Tibial artery (tissue), 4 donors: Measurements from ENCODE around the gene ZBTB20.
A peak's percentile ranks its signal among the peaks of the same experiment; 100 is the strongest.

Source experiments
- DNase-seq, 2 donors: peaks; one replicate each; pipeline ENCODE4 v3.0.0-alpha.2; 2019
- H3K27ac ChIP-seq, 2 donors: fragments of 200-600 bp; sonication (generic) in 1 of 2; 1 replicate in 1 of 2; 2 replicates in 1 of 2; pipeline ENCODE4 v1.5.1; 2018 to 2019; ENCODE audit warnings: mild to moderate bottlenecking in 1 of 2
- H3K27me3 ChIP-seq, 2 donors: fragments of 200-600 bp; sonication (generic) in 1 of 2; one replicate each; pipeline versions ENCODE4 v1.5.1 to v1.6.0; 2016 to 2019
- H3K36me3 ChIP-seq, 3 donors: fragments of 200-600 bp; sonication (generic) in 2 of 3; one replicate each; pipeline ENCODE4 v1.5.1; 2016 to 2019; ENCODE audit warnings: mild to moderate bottlenecking in 2 of 3
- H3K4me1 ChIP-seq, 4 donors: fragments of 200-600 bp; sonication (generic) in 2 of 4; 1 replicate in 3 of 4; 2 replicates in 1 of 4; pipeline ENCODE4 v1.5.1; 2016 to 2019
- H3K4me3 ChIP-seq, 2 donors: fragments of 200-600 bp; sonication (generic) in 1 of 2; 1 replicate in 1 of 2; 2 replicates in 1 of 2; pipeline ENCODE4 v1.5.1; 2018 to 2019; ENCODE audit warnings: mild to moderate bottlenecking in 2 of 2
- H3K9me3 ChIP-seq, 3 donors: fragments of 200-600 bp; sonication (generic) in 1 of 3; one replicate each; pipeline ENCODE4 v1.5.1; 2016 to 2019
- intact Hi-C: fragments of 100-400 bp; cut with DNase I; formaldehyde crosslinking; loops from one replicate; pipeline ENCODE4 v1.15.0; 2023; ENCODE audit warnings: low total_unique reads
- TF ChIP-seq, protein P1 (sequence below), 2 experiments: fragments of 200-600 bp in 1 of 2; fragments of 450-650 bp in 1 of 2; IDR thresholded peaks; one replicate each; pipeline ENCODE4 v1.5.1; 2017 to 2019; ENCODE audit warnings: antibody characterized with exemption in 2 of 2, mild to moderate bottlenecking in 1 of 2, moderate library complexity in 1 of 2

Gene ZBTB20

DNA sequence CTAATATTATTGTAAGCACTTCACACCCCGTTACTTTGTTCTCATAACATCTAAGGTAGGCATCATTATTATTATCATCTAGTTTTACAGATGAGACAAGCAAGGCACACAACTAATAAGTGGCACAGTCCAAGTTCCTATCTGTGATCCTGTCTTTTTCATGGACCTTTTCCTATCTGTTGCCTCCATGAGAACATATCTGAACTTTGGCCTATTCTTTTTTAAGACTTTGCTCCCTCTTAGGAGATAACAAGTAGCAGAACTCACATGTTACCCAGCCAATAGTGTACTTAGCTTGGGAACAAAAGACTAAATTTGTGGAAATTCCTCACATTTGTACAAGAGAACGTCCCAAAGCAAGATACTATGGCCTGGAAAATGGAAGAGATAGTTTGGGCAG, 680.8 kb downstream of the ZBTB20 start:
- peaks cover 0 to 14% (median 4%) of the 10 kb centered on the region in 4 donors for H3K4me1 ChIP-seq
- no peak overlapping the region for H3K27ac ChIP-seq
- H3K4me3 ChIP-seq: no peak overlapping the region
- H3K36me3 ChIP-seq: no peaks in the 10 kb centered on the region
- H3K9me3 ChIP-seq: no peaks in the 10 kb centered on the region
- intact Hi-C loops: no loop called here
- DNase-seq: no peak
- no peaks in the 10 kb centered on the region for H3K27me3 ChIP-seq
- TF ChIP-seq, protein P1, sequence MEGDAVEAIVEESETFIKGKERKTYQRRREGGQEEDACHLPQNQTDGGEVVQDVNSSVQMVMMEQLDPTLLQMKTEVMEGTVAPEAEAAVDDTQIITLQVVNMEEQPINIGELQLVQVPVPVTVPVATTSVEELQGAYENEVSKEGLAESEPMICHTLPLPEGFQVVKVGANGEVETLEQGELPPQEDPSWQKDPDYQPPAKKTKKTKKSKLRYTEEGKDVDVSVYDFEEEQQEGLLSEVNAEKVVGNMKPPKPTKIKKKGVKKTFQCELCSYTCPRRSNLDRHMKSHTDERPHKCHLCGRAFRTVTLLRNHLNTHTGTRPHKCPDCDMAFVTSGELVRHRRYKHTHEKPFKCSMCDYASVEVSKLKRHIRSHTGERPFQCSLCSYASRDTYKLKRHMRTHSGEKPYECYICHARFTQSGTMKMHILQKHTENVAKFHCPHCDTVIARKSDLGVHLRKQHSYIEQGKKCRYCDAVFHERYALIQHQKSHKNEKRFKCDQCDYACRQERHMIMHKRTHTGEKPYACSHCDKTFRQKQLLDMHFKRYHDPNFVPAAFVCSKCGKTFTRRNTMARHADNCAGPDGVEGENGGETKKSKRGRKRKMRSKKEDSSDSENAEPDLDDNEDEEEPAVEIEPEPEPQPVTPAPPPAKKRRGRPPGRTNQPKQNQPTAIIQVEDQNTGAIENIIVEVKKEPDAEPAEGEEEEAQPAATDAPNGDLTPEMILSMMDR (IDR thresholded peaks at IDR 0.05): no peak

DNA sequence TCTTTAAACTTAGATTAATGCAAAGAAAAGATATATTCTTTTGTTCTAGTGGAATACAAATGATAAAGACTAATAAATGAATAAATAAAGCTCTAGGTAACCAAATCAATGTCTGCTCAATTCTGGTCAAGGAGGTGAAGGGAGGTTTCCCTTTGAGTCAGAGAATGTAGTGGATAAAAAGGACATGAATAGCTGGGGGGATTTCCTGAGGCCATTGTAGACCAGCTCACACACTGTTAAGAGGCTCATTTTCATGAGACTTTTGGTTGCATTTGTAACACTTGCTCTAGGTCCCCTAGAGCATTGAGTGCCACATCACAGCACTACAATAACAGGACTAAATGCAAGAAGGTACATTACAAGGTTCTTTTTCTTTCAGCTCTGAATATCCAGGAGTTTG, 682.5 kb downstream of the ZBTB20 start:
- DNase-seq: no peak
- H3K4me3 ChIP-seq: no peak overlapping the region
- TF ChIP-seq, protein P1 (IDR thresholded peaks at IDR 0.05): no peak
- intact Hi-C loops: no loop called here
- H3K27me3 ChIP-seq: no peaks in the 10 kb centered on the region
- no peaks in the 10 kb centered on the region for H3K36me3 ChIP-seq
- peaks cover 0 to 7% (median 3%) of the 10 kb centered on the region in 4 donors for H3K4me1 ChIP-seq
- H3K9me3 ChIP-seq: no peaks in the 10 kb centered on the region
- H3K27ac ChIP-seq: no peak overlapping the region

DNA sequence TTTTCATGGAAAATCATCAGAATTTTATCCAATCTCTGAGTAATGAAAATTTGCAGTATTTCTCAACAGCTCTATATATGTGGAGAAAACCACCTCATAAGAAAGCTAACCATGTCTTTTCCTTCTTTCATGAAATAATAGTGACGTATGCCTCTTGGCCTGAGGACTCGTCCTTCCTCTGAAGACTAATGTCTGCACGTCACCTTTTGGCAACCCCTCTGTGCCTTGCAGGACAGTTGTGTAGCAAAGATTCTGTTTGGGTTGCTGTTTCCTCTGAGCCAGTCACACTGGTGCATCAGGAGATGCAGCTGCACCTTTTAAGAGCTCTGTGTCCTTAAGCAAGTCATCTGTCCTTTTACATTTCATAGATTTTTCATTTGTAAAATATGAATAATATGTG, 684.3 kb downstream of the ZBTB20 start:
- no peak overlapping the region for H3K4me3 ChIP-seq
- no peaks in the 10 kb centered on the region for H3K36me3 ChIP-seq
- no peaks in the 10 kb centered on the region for H3K4me1 ChIP-seq
- intact Hi-C loops: no loop called here
- H3K27me3 ChIP-seq: no peaks in the 10 kb centered on the region
- DNase-seq: no peak
- no peaks in the 10 kb centered on the region for H3K9me3 ChIP-seq
- TF ChIP-seq, protein P1 (IDR thresholded peaks at IDR 0.05): no peak
- H3K27ac ChIP-seq: no peak overlapping the region

DNA sequence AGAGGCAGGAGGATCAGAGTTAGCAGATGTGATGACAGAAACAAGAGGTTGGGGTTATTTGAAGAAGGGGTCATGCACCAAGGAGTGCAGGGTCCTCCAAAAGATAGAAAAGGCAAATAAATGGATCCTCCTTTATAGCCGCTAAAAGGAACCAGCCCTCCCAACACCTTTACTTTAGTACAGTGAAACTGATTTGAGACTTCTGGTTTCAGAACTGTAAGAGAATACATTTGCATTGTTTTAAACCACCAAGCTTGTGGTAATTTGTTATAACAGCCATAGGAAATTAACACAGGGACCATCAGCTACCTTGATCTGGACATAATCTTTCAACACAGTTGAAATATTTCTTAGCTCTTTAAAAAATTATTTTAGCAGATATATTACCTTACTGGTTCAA, 686.6 kb downstream of the ZBTB20 start:
- no peaks in the 10 kb centered on the region for H3K9me3 ChIP-seq
- H3K4me3 ChIP-seq: no peak overlapping the region
- intact Hi-C loops: no loop called here
- H3K27me3 ChIP-seq: no peaks in the 10 kb centered on the region
- no peaks in the 10 kb centered on the region for H3K36me3 ChIP-seq
- no peak overlapping the region for H3K27ac ChIP-seq
- peaks cover 0 to 4% (median under 1%) of the 10 kb centered on the region in 4 donors for H3K4me1 ChIP-seq
- TF ChIP-seq, protein P1 (IDR thresholded peaks at IDR 0.05): no peak
- no peak for DNase-seq

DNA sequence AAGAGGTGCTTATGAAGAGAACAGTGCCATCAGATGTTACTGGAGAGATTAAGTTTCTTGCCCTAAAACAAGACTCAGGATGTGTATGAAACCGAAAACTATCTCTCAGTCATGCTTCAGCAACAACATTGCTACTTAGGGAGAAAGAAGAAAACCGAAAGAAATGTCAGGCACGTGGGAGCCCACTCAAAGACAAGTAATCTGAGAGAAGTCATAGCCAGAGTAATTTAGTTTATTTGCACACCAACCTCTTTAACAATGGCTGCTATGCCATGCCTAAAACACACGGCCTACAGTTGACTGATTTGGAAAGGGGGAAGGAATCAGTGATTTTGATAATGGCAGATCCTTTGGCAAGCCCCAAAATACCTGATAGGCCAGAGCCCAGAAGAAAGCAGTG, 690.3 kb downstream of the ZBTB20 start:
- peaks cover 0 to 29% (median 9%) of the 10 kb centered on the region in 4 donors for H3K4me1 ChIP-seq
- DNase-seq: no peak
- H3K27me3 ChIP-seq: no peaks in the 10 kb centered on the region
- TF ChIP-seq, protein P1 (IDR thresholded peaks at IDR 0.05): no peak
- H3K36me3 ChIP-seq: no peaks in the 10 kb centered on the region
- H3K27ac ChIP-seq: no peak overlapping the region
- H3K4me3 ChIP-seq: no peak overlapping the region
- no peaks in the 10 kb centered on the region for H3K9me3 ChIP-seq
- intact Hi-C loops: no loop called here

DNA sequence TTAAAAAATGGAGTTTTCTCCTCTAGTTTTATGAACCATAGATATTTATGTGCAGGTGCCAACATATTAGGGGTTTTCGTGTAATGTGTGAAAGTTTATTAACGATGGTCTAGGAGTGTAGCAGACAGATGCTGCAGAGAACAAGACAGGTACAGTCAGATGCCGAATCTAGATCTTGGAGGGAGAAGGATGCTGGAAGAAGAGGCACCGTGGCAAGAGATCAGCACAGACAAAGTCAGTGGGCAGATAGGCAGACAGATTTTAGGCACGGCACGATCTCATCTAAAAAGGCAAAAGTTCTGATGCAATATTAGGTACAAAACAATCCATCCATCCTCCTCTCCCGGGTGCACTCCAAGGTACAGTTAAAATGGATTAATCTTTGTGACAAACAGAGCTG, 691.7 kb downstream of the ZBTB20 start:
- Histone ChIP-seq H3K36me3 (no peaks in the 10 kb centered on the region), H3K9me3 (no peaks in the 10 kb centered on the region), H3K4me3 (peak overlapping the region; percentile 54 to 56), H3K4me1 (peaks cover 0 to 30% (median 9%) of the 10 kb centered on the region in 4 donors), H3K27me3 (no peaks in the 10 kb centered on the region), H3K27ac (peak overlapping the region in 1 of 2 donors; percentile 63)
- DNase-seq: no peak
- TF ChIP-seq, protein P1 (IDR thresholded peaks at IDR 0.05): no peak
- intact Hi-C loops: no loop called here
